Spinal cord (tissue), 4 donors: Measurements from ENCODE around the gene AIG1. TPM values are rescaled to one million over a fixed set of nuclear protein-coding genes. Genes with fewer than 3 reads are reported as not detected.

Source experiments
- polyA plus RNA-seq, 2 donors: library from polyadenylated mRNA; unstranded; fragments of 120-200 nt; gene quantifications; one replicate each; pipeline ENCODE4 v1.2.1, GENCODE V29; 2013; ENCODE audit not compliant: insufficient read length in 2 of 2
- total RNA-seq, 2 donors: library from RNA; depleted of rRNA in 1 of 2; stranded (reverse); fragments of 120-200 nt in 1 of 2; fragments of >200 nt in 1 of 2; gene quantifications; one replicate each; pipeline versions ENCODE4 v1.2.3 to v1.2.4, GENCODE V29; 2013 to 2014

Gene AIG1
- total and polyA plus RNA-seq, 4 donors, result 56.5 to 72.6 (median 70.3) TPM

Other genes with a start within 250 kb of the AIG1 start
- gene HIVEP2, start 115.7 kb upstream of the AIG1 start, total RNA-seq, result 10 to 100 TPM; 24.6 to 53.8 TPM
- gene HIVEP2, start 115.7 kb upstream of the AIG1 start, polyA plus RNA-seq, result 10 to 100 TPM; 22.9 to 31.8 TPM